Spleen (tissue), 11 donors: Measurements from ENCODE around the gene ACSF2. TPM values are rescaled to one million over a fixed set of nuclear protein-coding genes. Genes with fewer than 3 reads are reported as not detected.

Experiments
- DNase-seq: peaks from one replicate; pipeline ENCODE4 v3.0.0-alpha.2; 2020
- H3K27ac ChIP-seq, 8 donors: fragments of 200-600 bp; sonication (generic) in 7 of 8; 1 replicate in 4 of 8; 2 replicates in 4 of 8; pipeline versions ENCODE4 v1.5.0 to v1.8.0; 2016 to 2021; ENCODE audit warnings: inconsistent platforms in 4 of 8, mild to moderate bottlenecking in 4 of 8, moderate library complexity in 1 of 8
- H3K27me3 ChIP-seq, 7 donors: fragments of 200-600 bp; sonication (generic) in 6 of 7; replicated peaks in 1 of 7; 1 replicate in 4 of 7; 2 replicates in 3 of 7; pipeline versions ENCODE4 v1.5.0 to v1.8.0; 2016 to 2021; ENCODE audit warnings: inconsistent platforms in 3 of 7, mild to moderate bottlenecking in 1 of 7
- H3K36me3 ChIP-seq, 6 donors: fragments of 200-600 bp; sonication (generic) in 5 of 6; 1 replicate in 4 of 6; 2 replicates in 2 of 6; pipeline versions ENCODE4 v1.5.0 to v1.8.0; 2016 to 2021; ENCODE audit warnings: inconsistent platforms in 2 of 6
- H3K4me1 ChIP-seq, 6 donors: fragments of 200-600 bp; sonication (generic) in 5 of 6; 1 replicate in 3 of 6; 2 replicates in 3 of 6; pipeline versions ENCODE4 v1.5.0 to v1.8.0; 2016 to 2021; ENCODE audit warnings: inconsistent platforms in 3 of 6
- H3K4me3 ChIP-seq, 8 donors: fragments of 200-600 bp; sonication (generic) in 7 of 8; 1 replicate in 4 of 8; 2 replicates in 4 of 8; pipeline versions ENCODE4 v1.5.0 to v1.8.0; 2016 to 2021; ENCODE audit warnings: inconsistent platforms in 4 of 8, mild to moderate bottlenecking in 4 of 8, moderate library complexity in 2 of 8
- H3K9me3 ChIP-seq, 8 donors: fragments of 200-600 bp; sonication (generic) in 7 of 8; 1 replicate in 4 of 8; 2 replicates in 4 of 8; pipeline versions ENCODE4 v1.5.0 to v1.8.0; 2016 to 2021; ENCODE audit warnings: inconsistent platforms in 4 of 8
- POLR2A ChIP-seq, 3 donors: fragments of 450-650 bp; IDR thresholded peaks; one replicate each; pipeline ENCODE4 v1.5.1; 2017; ENCODE audit warnings: antibody characterized with exemption in 3 of 3, mild to moderate bottlenecking in 1 of 3
- POLR2AphosphoS5 ChIP-seq, 3 donors: sonication (generic); formaldehyde crosslinking; IDR thresholded peaks; one replicate each; pipeline ENCODE4 v1.5.1; 2017; ENCODE audit warnings: antibody characterized with exemption in 3 of 3
- WGBS, 5 donors: extraction: QIAGEN DNeasy Blood & Tissue Kit in 3 of 5; methylation state at CpG; one replicate each; pipeline versions ENCODE4 v1.1.5 to v1.1.7; 2013 to 2018; 5-methylcytosine and 5-hydroxymethylcytosine counted together
- intact Hi-C: fragments of 100-400 bp; cut with DNase I; formaldehyde crosslinking; loops from one replicate; pipeline ENCODE4 v1.15.0; 2023; ENCODE audit warnings: low total_unique reads
- polyA plus RNA-seq, 3 donors: library from polyadenylated mRNA; stranded (reverse); fragments of 200-250 nt; gene quantifications; one replicate each; pipeline ENCODE4 v1.2.1, GENCODE V29; 2013
- total RNA-seq, 7 donors: library from RNA; depleted of rRNA in 3 of 7; stranded (reverse); fragments of >200 nt in 3 of 7; fragmentation: NEBNext Ultra II Directional in 4 of 7; extraction: Animal tissue kit (Norgen Biotek cat#: 25700) in 4 of 7; gene quantifications; one replicate each; pipeline versions ENCODE4 v1.1.0 to v1.2.1, GENCODE V29; 2016 to 2021
- TF ChIP-seq, protein P1 (sequence below), 11 experiments: fragments of 200-600 bp in 7 of 11; fragments of 450-650 bp in 4 of 11; sonication (generic) in 4 of 11; IDR thresholded peaks in 8 of 11; conservative IDR thresholded peaks in 3 of 11; 1 replicate in 7 of 11; 2 replicates in 4 of 11; pipeline versions ENCODE4 v1.4.0 to v1.8.0; 2016 to 2021; ENCODE audit warnings: antibody characterized with exemption in 11 of 11, inconsistent platforms in 4 of 11, mild to moderate bottlenecking in 1 of 11
- donor health status: healthy with polysubstance abuse.
- donor health status: DM: no; HTN: no; CAD: no; lungs with moderate emphysema.
- donor health status: DM: no; HTN: no; CAD: no.
- donor health status: Bipolar disorder and iron deficiency.
- donor health status: healthy.
- donor health status: DM: no; HTN: no; CAD: no.
- donor health status: DM: yes; HTN: yes; CAD: no.

ACSF2 gene
- total and polyA plus RNA-seq, 10 donors = 21.7 to 50.0 (median 39.1) TPM

DNA sequence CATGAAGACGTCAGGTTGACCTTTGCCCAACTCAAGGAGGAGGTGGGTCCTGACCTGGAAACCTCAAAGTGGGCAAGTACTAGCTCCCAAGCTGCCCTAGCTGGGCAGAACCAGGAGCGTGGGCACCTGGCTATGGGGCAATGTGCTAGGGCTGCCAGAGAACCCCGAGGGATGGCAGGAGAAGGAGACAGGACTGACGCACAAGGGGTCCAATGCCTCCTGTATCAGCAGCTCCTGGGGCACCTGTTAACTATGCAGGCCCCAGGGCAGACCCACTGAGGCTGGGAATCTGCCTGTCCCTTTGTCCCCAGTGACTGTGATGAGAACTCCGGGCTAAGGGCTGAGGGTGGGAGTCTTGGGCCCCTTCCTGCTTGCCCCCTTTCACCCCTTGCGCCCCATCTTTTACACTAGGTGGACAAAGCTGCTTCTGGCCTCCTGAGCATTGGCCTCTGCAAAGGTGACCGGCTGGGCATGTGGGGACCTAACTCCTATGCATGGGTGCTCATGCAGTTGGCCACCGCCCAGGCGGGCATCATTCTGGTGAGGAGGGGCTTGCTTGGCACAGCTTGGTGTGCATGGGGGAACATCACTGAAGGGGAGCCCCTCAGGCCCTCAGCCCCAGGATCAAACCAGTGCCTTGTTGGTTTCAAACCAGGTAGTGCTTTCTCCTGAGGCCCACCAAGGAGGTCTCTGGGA lies 35.0 kb downstream of the ACSF2 start:
- whole genome bisulfite sequencing, 5 donors = 83 to 95% (median 93%) methylated on average over 8 to 9 of the region's 9 CpGs

DNA sequence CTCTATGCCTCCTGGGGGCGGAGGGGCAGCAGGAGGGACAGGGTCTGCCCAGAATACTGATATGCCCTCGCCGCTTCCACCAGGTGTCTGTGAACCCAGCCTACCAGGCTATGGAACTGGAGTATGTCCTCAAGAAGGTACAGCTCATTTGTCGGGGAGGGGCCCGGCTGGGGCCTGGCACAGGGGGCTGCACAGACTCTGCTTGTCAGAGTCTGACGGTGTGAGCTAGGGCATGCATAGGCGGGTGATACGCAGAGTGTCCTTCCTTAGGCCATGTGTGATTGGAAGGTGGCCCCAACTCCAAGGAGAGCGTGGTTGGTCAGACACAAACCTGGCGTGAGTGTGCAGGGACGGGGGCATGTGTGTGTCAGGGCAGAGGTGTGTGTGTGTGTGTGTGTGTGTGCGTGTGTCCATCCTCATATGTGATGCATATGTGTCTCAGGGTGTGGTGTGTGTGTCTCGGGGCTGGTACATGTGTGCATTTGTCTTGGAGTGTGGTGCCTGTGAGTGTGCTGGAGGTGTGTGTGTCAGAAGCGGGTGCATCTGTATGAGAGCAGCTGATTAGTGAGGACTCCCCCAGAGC lies 35.6 kb downstream of the ACSF2 start:
- intact Hi-C loops = no loop called here
- Histone ChIP-seq H3K27me3 (no peaks in the 10 kb centered on the region), H3K27ac (no peak overlapping the region), H3K4me3 (no peak overlapping the region), H3K9me3 (no peaks in the 10 kb centered on the region), H3K4me1 (no peaks in the 10 kb centered on the region), H3K36me3 (peaks cover 0 to 33% (median 0%) of the 10 kb centered on the region in 6 donors)
- WGBS, 5 donors = 89 to 95% (median 92%) methylated on average over 14 of the region's 14 CpGs
- TF ChIP-seq, protein P1, sequence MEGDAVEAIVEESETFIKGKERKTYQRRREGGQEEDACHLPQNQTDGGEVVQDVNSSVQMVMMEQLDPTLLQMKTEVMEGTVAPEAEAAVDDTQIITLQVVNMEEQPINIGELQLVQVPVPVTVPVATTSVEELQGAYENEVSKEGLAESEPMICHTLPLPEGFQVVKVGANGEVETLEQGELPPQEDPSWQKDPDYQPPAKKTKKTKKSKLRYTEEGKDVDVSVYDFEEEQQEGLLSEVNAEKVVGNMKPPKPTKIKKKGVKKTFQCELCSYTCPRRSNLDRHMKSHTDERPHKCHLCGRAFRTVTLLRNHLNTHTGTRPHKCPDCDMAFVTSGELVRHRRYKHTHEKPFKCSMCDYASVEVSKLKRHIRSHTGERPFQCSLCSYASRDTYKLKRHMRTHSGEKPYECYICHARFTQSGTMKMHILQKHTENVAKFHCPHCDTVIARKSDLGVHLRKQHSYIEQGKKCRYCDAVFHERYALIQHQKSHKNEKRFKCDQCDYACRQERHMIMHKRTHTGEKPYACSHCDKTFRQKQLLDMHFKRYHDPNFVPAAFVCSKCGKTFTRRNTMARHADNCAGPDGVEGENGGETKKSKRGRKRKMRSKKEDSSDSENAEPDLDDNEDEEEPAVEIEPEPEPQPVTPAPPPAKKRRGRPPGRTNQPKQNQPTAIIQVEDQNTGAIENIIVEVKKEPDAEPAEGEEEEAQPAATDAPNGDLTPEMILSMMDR (IDR thresholded peaks at IDR 0.05 in 8 of 11, conservative IDR thresholded peaks at IDR 0.05 in 3 of 11) = no peak
- TF ChIP-seq POLR2AphosphoS5 (IDR thresholded peaks at IDR 0.05) (no peak), POLR2A (IDR thresholded peaks at IDR 0.05) (no peak)
- peak; percentile 59 for DNase-seq

More for the DNA sequence above, 35.0 kb downstream of the ACSF2 start:
- Histone ChIP-seq H3K4me3 (no peak overlapping the region), H3K4me1 (no peaks in the 10 kb centered on the region), H3K36me3 (peaks cover 0 to 36% (median 0%) of the 10 kb centered on the region in 6 donors), H3K27me3 (no peaks in the 10 kb centered on the region), H3K9me3 (no peaks in the 10 kb centered on the region), H3K27ac (no peak overlapping the region)
- TF ChIP-seq POLR2A (IDR thresholded peaks at IDR 0.05) (no peak), POLR2AphosphoS5 (IDR thresholded peaks at IDR 0.05) (no peak)
- TF ChIP-seq, protein P1 (IDR thresholded peaks at IDR 0.05 in 8 of 11, conservative IDR thresholded peaks at IDR 0.05 in 3 of 11) = no peak
- intact Hi-C loops = no loop called here
- DNase-seq = peak; percentile 55

DNA sequence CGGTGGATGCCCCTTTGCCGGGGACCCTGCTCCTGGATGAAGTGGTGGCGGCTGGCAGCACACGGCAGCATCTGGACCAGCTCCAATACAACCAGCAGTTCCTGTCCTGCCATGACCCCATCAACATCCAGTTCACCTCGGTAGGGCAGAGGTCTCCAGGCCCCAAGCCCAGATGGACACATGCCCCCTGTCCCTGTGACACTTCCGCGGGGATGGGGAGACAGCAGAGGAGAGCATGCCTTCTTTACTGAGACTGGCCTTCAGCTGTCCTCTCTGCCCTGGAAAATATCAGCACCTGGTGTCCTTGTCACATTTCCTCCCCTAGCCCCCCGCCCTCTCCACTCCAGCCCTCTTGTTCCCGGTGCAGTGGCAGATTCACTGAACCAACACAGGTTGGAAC lies 36.4 kb downstream of the ACSF2 start:
- Histone ChIP-seq H3K36me3 (peaks cover 0 to 33% (median 0%) of the 10 kb centered on the region in 6 donors), H3K27me3 (peaks cover 0 to 4% (median 0%) of the 10 kb centered on the region in 7 donors), H3K4me3 (no peak overlapping the region), H3K9me3 (no peaks in the 10 kb centered on the region), H3K27ac (no peak overlapping the region), H3K4me1 (no peaks in the 10 kb centered on the region)
- TF ChIP-seq, protein P1 (IDR thresholded peaks at IDR 0.05 in 8 of 11, conservative IDR thresholded peaks at IDR 0.05 in 3 of 11) = no peak
- no peak for DNase-seq
- 73 to 92% (median 82%) methylated on average over 9 of the region's 9 CpGs for WGBS, 5 donors
- intact Hi-C loops = no loop called here

DNA sequence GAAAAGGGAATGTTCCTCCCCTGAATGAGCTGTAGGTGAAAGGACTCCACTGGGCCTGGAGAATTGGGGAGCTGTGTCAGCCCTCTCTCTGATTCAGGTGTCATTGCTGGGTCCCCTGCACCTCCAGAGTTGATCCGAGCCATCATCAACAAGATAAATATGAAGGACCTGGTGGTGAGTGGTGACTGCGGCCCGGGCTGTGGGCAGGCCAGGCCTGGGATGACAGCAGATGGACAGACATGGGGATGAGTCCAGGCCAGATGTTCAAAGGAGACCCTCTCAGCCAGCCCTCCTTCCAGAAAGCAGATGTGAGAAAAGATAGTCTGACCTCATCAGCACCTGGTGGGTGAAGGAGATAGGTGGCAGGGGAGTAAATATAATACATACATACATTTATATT lies 38.1 kb downstream of the ACSF2 start:
- H3K27me3 ChIP-seq = peaks cover 0 to 21% (median 14%) of the 10 kb centered on the region in 7 donors
- no peak overlapping the region for H3K4me3 ChIP-seq
- TF ChIP-seq POLR2AphosphoS5 (IDR thresholded peaks at IDR 0.05) = no peak
- TF ChIP-seq, protein P1 (IDR thresholded peaks at IDR 0.05 in 8 of 11, conservative IDR thresholded peaks at IDR 0.05 in 3 of 11) = no peak
- TF ChIP-seq POLR2A (IDR thresholded peaks at IDR 0.05) = no peak
- 94 to 100% (median 97%) methylated on average over 3 of the region's 3 CpGs for WGBS, 5 donors
- H3K36me3 ChIP-seq = peaks cover 0 to 33% (median 0%) of the 10 kb centered on the region in 6 donors
- intact Hi-C loops = no loop called here
- peak; percentile 23 for DNase-seq
- peaks cover 0 to 14% (median 9%) of the 10 kb centered on the region in 6 donors for H3K4me1 ChIP-seq
- no peak overlapping the region for H3K27ac ChIP-seq
- no peaks in the 10 kb centered on the region for H3K9me3 ChIP-seq
